GM10266 (cell line): Measurements from ENCODE around the gene PPIP5K2.

ENCODE experiments used
- DNase-seq: peaks from one replicate; pipeline ENCODE4 v3.0.0; 2012; ENCODE audit errors: extremely low spot score
- CTCF ChIP-seq: IDR thresholded peaks from 2 replicates; pipeline ENCODE4 v1.5.1; 2012; ENCODE audit warnings: mild to moderate bottlenecking, low read depth; ENCODE audit not compliant: control insufficient read depth, insufficient read depth; ENCODE audit errors: missing control alignments

Gene PPIP5K2

GRCh38 chr5:103109277-103109676 is 10.8 kb upstream of the PPIP5K2 start:
- no peak for TF ChIP-seq CTCF
- no peak for DNase-seq

DNA sequence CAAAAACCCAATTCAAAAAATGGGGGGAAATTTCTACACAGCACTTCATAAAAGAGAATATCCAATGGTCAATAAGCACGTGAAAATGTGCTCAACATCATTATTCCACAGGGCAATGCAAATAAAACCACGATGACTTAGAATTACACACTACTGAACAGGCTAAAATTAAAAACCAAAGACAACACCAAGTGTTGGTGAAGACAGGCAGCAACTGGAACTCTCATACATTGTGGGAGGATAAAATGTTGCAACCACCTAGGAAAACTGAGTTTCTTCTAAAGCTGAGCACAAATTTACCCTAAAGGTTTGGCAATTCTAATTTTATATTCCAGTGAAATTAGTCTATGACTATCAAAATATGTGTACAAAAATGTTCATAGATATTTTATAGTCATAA is 9.7 kb upstream of the PPIP5K2 start:
- TF ChIP-seq CTCF = no peak

DNA sequence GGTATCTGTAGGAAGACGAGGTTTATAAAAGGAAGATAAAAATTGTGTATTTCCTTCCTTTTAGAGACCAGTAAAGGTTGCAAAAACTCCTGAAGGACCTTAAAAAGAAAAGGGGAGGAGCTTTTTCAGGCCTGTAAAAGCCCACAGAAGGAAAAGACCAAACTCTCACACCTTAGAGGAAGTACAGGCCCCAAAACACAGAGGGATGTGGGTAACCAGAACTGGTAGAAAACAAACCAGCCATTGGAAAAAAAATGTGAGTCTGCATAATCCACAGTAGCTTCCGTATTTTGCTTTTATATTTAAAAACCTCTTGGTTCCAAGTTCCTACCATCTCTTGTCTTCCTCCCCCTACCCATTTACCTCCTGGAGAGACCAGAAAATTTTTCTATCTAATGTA is 8.6 kb upstream of the PPIP5K2 start:
- no peak for TF ChIP-seq CTCF

More for the DNA sequence above, 9.7 kb upstream of the PPIP5K2 start:
- no peak for DNase-seq

DNA sequence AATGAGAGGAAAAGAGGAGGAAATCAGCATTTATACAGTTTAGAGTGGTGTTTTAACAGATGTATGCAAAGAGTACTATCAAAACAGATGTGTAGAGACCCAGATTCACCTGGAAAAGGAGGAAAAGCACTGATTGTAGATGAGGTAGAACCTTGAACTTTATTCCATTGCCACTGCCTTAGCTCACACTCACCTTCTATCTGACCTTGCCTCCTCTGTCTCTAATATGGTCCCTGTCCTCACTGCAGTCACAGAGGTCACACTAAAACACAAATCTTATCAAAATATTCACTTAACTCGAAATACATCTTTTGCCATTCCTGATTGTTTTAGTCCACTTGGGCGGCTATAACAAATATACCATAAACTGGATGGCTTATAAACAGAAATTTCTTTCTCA is 7.2 kb upstream of the PPIP5K2 start:
- no peak for TF ChIP-seq CTCF

More for the DNA sequence above, 8.6 kb upstream of the PPIP5K2 start:
- DNase-seq = no peak

DNA sequence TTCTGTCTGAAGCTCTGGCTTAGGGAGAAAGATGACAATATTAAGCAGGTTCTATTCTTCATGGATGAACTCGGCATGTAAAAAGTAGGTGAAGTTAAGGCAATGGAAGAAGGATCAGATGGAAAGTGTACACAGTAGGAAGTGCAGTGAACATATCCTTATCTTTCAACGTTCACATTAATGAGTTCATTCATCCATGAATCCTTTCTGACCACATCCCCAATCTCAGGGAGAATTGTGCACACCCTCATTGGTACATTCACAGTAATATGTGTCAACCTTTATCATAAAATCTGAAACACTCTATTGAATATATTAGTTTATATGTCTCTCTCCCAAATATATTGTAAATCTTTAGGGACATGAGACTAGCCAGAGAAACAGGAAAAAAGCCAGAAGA is 5.7 kb upstream of the PPIP5K2 start:
- no peak for DNase-seq
- no peak for TF ChIP-seq CTCF

More for the DNA sequence above, 7.2 kb upstream of the PPIP5K2 start:
- DNase-seq = no peak

- DNase-seq = no peak
- no peak for TF ChIP-seq CTCF
Observed at GRCh38 chr5:103117471-103117991, 2.6 kb upstream of the PPIP5K2 start.

DNA sequence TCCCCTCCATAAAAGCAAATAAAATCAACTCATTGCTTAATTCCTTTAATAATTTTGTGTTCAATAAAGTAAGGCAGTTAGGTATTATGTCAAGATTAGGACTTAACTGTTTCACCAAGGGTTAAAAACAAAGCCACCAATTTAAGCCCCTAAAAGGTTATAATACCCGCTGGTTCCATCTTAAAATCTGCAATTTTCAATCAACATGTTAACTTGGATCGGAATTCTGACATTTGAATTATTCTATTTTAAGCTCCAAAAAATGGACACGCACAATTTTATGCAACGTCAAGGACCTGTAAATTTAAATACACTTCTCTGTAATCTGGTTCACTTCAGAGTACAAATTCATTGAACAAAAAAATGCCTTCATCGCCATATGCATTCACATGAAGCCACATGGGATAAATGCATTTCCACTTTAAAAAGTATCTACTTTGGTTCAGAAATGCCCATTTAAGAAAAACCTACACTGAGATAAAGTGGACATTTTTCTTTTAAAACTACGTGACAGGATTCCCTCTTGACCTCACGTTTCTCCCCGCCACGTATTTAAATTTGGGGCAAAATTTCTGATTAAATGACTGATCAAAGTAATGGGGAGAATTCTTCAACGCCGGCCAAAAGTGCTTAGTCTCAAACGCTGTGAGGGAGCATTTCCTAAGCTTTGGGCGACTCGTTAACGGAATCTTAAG is 884 bp upstream of the PPIP5K2 start:
- no peak for TF ChIP-seq CTCF
- DNase-seq = no peak
